Neural cell (in vitro differentiated cells): Measurements from ENCODE around the gene WNT6.

Source experiments
- CTCF ChIP-seq: fragments of 450-650 bp; IDR thresholded peaks from 2 replicates; pipeline ENCODE4 v1.5.1; 2014; ENCODE audit warnings: antibody characterized with exemption, mild to moderate bottlenecking, moderate library complexity; ENCODE audit not compliant: poor library complexity, severe bottlenecking
- POLR2AphosphoS5 ChIP-seq: IDR thresholded peaks from 2 replicates; pipeline ENCODE4 v1.6.1; 2012
- RAD21 ChIP-seq: fragments of 450-650 bp; conservative IDR thresholded peaks from 2 replicates; pipeline ENCODE4 v1.6.1; 2014; ENCODE audit warnings: antibody characterized with exemption, mild to moderate bottlenecking, moderate library complexity
- REST ChIP-seq: IDR thresholded peaks from 2 replicates; pipeline ENCODE4 v1.6.1; 2012; ENCODE audit warnings: borderline replicate concordance
- SMC3 ChIP-seq: fragments of 450-650 bp; conservative IDR thresholded peaks from 2 replicates; pipeline ENCODE4 v1.6.1; 2014; ENCODE audit warnings: antibody characterized with exemption, mild to moderate bottlenecking, moderate library complexity; ENCODE audit not compliant: poor library complexity

GRCh38 chr2:218854860-218855259 is 4.7 kb upstream of the WNT6 start:
- no peak for TF ChIP-seq SMC3
- TF ChIP-seq CTCF, result no peak
- no peak for TF ChIP-seq RAD21
- no peak for TF ChIP-seq REST
- TF ChIP-seq POLR2AphosphoS5, result no peak
